Fibroblast of lung (primary cell): ENCODE results near the gene MYO18A.

Experiments
- CTCF ChIP-seq, 2 donors: IDR thresholded peaks in 1 of 2; conservative IDR thresholded peaks in 1 of 2; 1 replicate in 1 of 2; 2 replicates in 1 of 2; pipeline ENCODE4 v1.5.1; 2011 to 2012; ENCODE audit warnings: low read length in 2 of 2, control low read depth in 1 of 2, inconsistent platforms in 1 of 2, low read depth in 1 of 2, mild to moderate bottlenecking in 1 of 2
- EZH2 ChIP-seq: IDR thresholded peaks from 2 replicates; pipeline ENCODE4 v1.5.1; 2012; ENCODE audit warnings: low read length, control low read depth, mild to moderate bottlenecking; ENCODE audit errors: missing control alignments

- peak; percentile 47 to 58 for TF ChIP-seq CTCF (conservative IDR thresholded peaks at IDR 0.05 in 1 of 2, IDR thresholded peaks at IDR 0.05 in 1 of 2; ENCODE audit: low read depth in 1 of 2, low read length in 2 of 2)
- no peak for TF ChIP-seq EZH2
These were observed 36.3 kb downstream of the MYO18A start for GRCh38 chr17:29143894-29144293.
